IPS DF 6.9 (cell line): ENCODE measurements around the gene SEH1L.

Experiments used
- DNase-seq: peaks from one replicate; pipeline ENCODE4 v3.0.0-alpha.2; 2013; ENCODE audit warnings: low read depth, low spot score
- H3K27ac ChIP-seq: one replicate; pipeline ENCODE4 v1.5.1; 2013; ENCODE audit warnings: low read length, control low read depth
- H3K27me3 ChIP-seq: 2 replicates; pipeline ENCODE4 v1.6.1; 2013; ENCODE audit warnings: mild to moderate bottlenecking, low read length; ENCODE audit not compliant: control insufficient read depth, insufficient read depth
- H3K36me3 ChIP-seq: 2 replicates; pipeline ENCODE4 v1.6.1; 2013; ENCODE audit warnings: low read length; ENCODE audit not compliant: control insufficient read depth, insufficient read depth
- H3K4me1 ChIP-seq: 2 replicates; pipeline ENCODE4 v1.6.1; 2013; ENCODE audit warnings: low read length; ENCODE audit not compliant: control insufficient read depth, insufficient read depth
- H3K4me3 ChIP-seq: 2 replicates; pipeline ENCODE4 v1.5.1; 2013; ENCODE audit warnings: mild to moderate bottlenecking, low read length
- H3K9me3 ChIP-seq: 2 replicates; pipeline ENCODE4 v1.6.1; 2013; ENCODE audit warnings: low read length, inconsistent platforms; ENCODE audit not compliant: control insufficient read depth, insufficient read depth
- WGBS: extraction: QIAGEN DNeasy Blood & Tissue Kit; methylation state at CpG from one replicate; pipeline ENCODE4 v1.1.7; 2013; ENCODE audit warnings: mixed read lengths, missing lambda C conversion rate; ENCODE audit not compliant: insufficient read length, insufficient coverage; 5-methylcytosine and 5-hydroxymethylcytosine counted together

SEH1L gene

DNA sequence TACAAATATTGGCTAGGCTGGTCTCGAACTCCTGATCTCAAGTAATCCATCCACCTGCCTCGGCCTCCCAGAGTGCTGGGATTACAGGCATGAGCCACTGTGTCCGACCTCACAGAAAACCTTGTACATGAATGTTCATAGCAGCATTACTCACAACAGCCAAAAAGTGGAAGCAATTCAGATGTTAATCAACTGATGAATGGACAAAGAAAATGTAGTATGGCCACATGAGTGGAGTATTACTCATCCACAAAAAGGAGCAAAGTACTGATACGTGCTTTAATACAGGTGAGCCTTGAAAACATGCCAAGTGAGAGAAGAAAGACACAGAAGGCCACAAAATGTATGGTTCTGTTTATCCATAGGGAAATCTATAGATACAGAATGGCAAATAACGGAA lies 63.9 kb downstream of the SEH1L start:
- no peak overlapping the region for H3K4me3 ChIP-seq
- WGBS, result no CpG with 5 or more reads among the region's 5 CpGs
- H3K27ac ChIP-seq, result no peak overlapping the region
- no peak for DNase-seq
- peaks cover 5% of the 10 kb centered on the region; the same call in 1 of the 2 replicates for H3K36me3 ChIP-seq
- H3K9me3 ChIP-seq, result no peaks in the 10 kb centered on the region
- H3K4me1 ChIP-seq, result no peaks in the 10 kb centered on the region
- no peaks in the 10 kb centered on the region for H3K27me3 ChIP-seq

- Histone ChIP-seq H3K9me3 (no peaks in the 10 kb centered on the region), H3K4me1 (no peaks in the 10 kb centered on the region), H3K4me3 (no peak overlapping the region), H3K27ac (no peak overlapping the region), H3K27me3 (no peaks in the 10 kb centered on the region), H3K36me3 (peaks cover 2% of the 10 kb centered on the region; the same call in 1 of the 2 replicates)
- WGBS, result 100% methylated on average over 1 of the region's 2 CpGs
- no peak for DNase-seq
These were observed 66.4 kb downstream of the SEH1L start for GRCh38 chr18:13014232-13014631.

DNA sequence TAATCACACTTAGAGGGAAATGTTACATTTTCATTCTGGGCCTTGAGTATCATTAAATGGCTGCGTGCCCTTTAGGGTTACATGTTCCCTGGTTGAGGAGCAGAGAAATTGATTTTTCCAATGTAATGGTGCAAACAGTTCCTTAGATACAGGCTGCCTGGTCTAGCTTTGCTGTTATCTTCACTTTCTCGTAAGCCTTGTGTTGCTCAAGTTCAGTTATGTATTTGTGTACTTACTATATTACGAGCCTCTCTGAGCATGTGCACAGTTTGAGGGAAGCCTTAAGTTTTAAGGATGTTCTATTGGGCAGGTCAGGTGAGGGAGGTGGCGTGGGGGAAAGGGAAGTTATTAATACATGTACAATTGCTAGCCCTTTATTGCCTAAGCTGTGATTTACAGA lies 67.0 kb downstream of the SEH1L start:
- no peaks in the 10 kb centered on the region for H3K9me3 ChIP-seq
- peaks cover 2% of the 10 kb centered on the region; the same call in 1 of the 2 replicates for H3K36me3 ChIP-seq
- H3K4me1 ChIP-seq, result no peaks in the 10 kb centered on the region
- H3K27ac ChIP-seq, result no peak overlapping the region
- WGBS, result no CpG with 5 or more reads among the region's 4 CpGs
- no peak for DNase-seq
- no peak overlapping the region for H3K4me3 ChIP-seq
- H3K27me3 ChIP-seq, result no peaks in the 10 kb centered on the region

GRCh38 chr18:13017247-13017875 lies 69.5 kb downstream of the SEH1L start:
- DNase-seq, result no peak
- Histone ChIP-seq H3K4me3 (no peak overlapping the region), H3K9me3 (no peaks in the 10 kb centered on the region), H3K36me3 (peaks cover 2% of the 10 kb centered on the region; the same call in 1 of the 2 replicates), H3K4me1 (no peaks in the 10 kb centered on the region), H3K27me3 (no peaks in the 10 kb centered on the region), H3K27ac (no peak overlapping the region)
- WGBS, result no CpG with 5 or more reads among the region's 2 CpGs

- no peak for DNase-seq
- Histone ChIP-seq H3K36me3 (peaks cover 2% of the 10 kb centered on the region; the same call in 1 of the 2 replicates), H3K4me3 (no peak overlapping the region), H3K9me3 (no peaks in the 10 kb centered on the region), H3K27ac (no peak overlapping the region), H3K4me1 (no peaks in the 10 kb centered on the region), H3K27me3 (no peaks in the 10 kb centered on the region)
- no CpG with 5 or more reads among the region's 2 CpGs for WGBS
These were observed 70.6 kb downstream of the SEH1L start for GRCh38 chr18:13018374-13018773.

DNA sequence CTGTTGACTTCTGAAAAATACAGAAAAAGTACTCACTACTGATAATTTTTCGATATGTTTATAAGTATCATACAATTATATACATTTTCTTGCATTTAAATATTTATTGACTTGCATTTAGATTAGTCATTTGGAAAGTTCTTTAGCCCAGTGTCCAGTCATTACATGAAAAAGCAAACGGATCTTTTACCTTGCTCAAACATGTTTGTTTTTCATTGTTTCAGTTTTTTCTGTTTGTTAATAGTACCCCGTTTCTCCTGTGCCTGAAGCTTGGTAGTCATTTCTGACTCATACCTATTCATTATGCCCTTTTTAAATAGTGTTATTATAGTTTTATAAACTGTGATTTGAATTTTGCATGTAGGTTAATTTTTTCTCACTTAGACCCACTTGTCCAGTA lies 71.5 kb downstream of the SEH1L start:
- no peaks in the 10 kb centered on the region for H3K27me3 ChIP-seq
- no CpG with 5 or more reads among the region's 3 CpGs for WGBS
- peaks cover 2% of the 10 kb centered on the region; the same call in 1 of the 2 replicates for H3K36me3 ChIP-seq
- no peaks in the 10 kb centered on the region for H3K9me3 ChIP-seq
- H3K4me1 ChIP-seq, result no peaks in the 10 kb centered on the region
- no peak for DNase-seq
- H3K27ac ChIP-seq, result no peak overlapping the region
- no peak overlapping the region for H3K4me3 ChIP-seq

DNA sequence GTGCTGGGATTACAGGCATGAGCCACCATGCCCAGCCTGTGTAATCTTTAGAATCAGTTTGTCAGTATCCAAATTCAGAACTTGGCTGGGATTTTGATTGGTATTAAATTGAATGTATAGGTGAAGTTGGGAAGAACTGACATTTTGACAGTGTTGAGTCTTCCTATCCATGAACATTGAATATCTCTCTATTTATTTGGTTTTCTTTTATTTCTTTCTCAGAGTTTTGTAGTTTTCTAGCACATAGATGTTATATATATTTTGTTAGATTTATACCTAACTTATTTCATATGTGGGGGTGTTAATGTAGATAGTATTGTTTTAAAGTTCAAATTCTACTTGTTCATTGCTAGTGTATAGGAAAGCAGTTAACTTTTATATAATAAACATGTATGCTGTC lies 74.8 kb downstream of the SEH1L start:
- Histone ChIP-seq H3K27ac (no peak overlapping the region), H3K4me3 (no peak overlapping the region), H3K4me1 (no peaks in the 10 kb centered on the region), H3K9me3 (no peaks in the 10 kb centered on the region), H3K36me3 (no peaks in the 10 kb centered on the region), H3K27me3 (no peaks in the 10 kb centered on the region)
- DNase-seq, result no peak

DNA sequence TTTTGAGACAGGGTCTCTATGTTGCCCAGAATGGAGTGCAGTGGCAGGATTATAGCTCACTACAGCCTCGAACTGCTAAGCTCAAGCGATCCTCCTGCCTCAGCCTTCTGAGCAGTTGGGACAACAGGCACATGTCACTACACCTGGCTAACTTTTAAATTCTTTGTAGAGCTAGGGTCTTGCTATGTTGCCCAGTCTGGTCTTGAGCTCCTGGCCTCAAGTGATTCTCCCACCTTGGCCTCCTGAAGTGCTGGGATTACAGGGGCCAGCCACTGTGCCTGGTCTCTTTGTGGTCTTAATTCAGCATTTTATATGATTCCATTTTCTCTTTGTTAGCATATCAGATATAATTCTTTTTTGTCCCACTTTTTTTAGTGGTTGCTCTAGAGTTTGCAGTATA lies 77.4 kb downstream of the SEH1L start:
- Histone ChIP-seq H3K27me3 (no peaks in the 10 kb centered on the region), H3K4me1 (no peaks in the 10 kb centered on the region), H3K36me3 (peaks cover 2% of the 10 kb centered on the region; the same call in 1 of the 2 replicates), H3K27ac (no peak overlapping the region), H3K9me3 (no peaks in the 10 kb centered on the region), H3K4me3 (no peak overlapping the region)
- no peak for DNase-seq
- WGBS, result no CpG with 5 or more reads among the region's 2 CpGs

- H3K4me3 ChIP-seq, result no peak overlapping the region
- no CpG with 5 or more reads among the region's 3 CpGs for WGBS
- H3K27ac ChIP-seq, result no peak overlapping the region
- DNase-seq, result no peak
- H3K36me3 ChIP-seq, result peaks cover 2% of the 10 kb centered on the region; the same call in 1 of the 2 replicates
- no peaks in the 10 kb centered on the region for H3K4me1 ChIP-seq
- H3K27me3 ChIP-seq, result no peaks in the 10 kb centered on the region
- H3K9me3 ChIP-seq, result no peaks in the 10 kb centered on the region
These were observed 78.9 kb downstream of the SEH1L start for GRCh38 chr18:13026583-13027270.

DNA sequence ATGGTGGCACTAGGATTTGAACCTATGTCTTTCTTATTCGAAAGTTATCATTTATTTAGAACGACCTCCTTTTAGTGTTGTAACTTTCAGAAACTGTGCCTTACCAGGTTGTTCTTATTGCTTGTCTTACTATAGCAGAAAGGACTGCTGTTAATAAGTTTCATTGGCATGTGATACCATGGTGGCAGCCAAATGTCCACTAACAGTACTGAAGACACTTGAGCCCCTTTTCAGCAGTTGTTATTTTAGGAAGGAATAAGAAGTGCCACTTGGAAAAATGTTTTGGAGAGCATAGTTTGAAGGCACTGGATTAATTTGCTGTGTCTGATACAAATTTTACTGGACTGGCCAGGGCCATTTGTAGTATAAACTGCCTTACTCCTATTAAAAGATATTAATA lies 81.1 kb downstream of the SEH1L start:
- no peak for DNase-seq
- Histone ChIP-seq H3K4me3 (no peak overlapping the region), H3K4me1 (no peaks in the 10 kb centered on the region), H3K36me3 (peaks cover 2% of the 10 kb centered on the region; the same call in 1 of the 2 replicates), H3K9me3 (no peaks in the 10 kb centered on the region), H3K27ac (no peak overlapping the region), H3K27me3 (no peaks in the 10 kb centered on the region)
- no CpG with 5 or more reads among the region's 2 CpGs for WGBS

GRCh38 chr18:13032173-13032572 lies 84.4 kb downstream of the SEH1L start:
- peaks cover 2% of the 10 kb centered on the region; the same call in 1 of the 2 replicates for H3K36me3 ChIP-seq
- no peaks in the 10 kb centered on the region for H3K9me3 ChIP-seq
- no peak overlapping the region for H3K27ac ChIP-seq
- no peak for DNase-seq
- no peak overlapping the region for H3K4me3 ChIP-seq
- no peaks in the 10 kb centered on the region for H3K27me3 ChIP-seq
- 100% methylated on average over 1 of the region's 5 CpGs for WGBS
- H3K4me1 ChIP-seq, result no peaks in the 10 kb centered on the region
